ENCODE measurements around the gene GRIA4. TPM values are rescaled to one million over a fixed set of nuclear protein-coding genes. Genes with fewer than 3 reads are reported as not detected.

The GRIA4 gene
- polyA plus RNA-seq, 1 donor from 2014 or later = 6.3 TPM

- no peaks in the 10 kb centered on the region for H3K9me2 ChIP-seq (ENCODE audit: insufficient read depth, low read length)
- no peaks in the 10 kb centered on the region for H3K36me3 ChIP-seq (ENCODE audit: insufficient read depth, low read length)
- H3K79me2 ChIP-seq (replicated peaks; ENCODE audit: insufficient read depth, low read length) = no peaks in the 10 kb centered on the region
- no peak overlapping the region for H3K9ac ChIP-seq (ENCODE audit: low read length)
- no peak overlapping the region for H3K27ac ChIP-seq (ENCODE audit: low read length)
- no peak overlapping the region for H3K4me3 ChIP-seq (ENCODE audit: low read length)
- H3K9me3 ChIP-seq (ENCODE audit: low read length) = no peaks in the 10 kb centered on the region
- no peaks in the 10 kb centered on the region for H4K20me1 ChIP-seq (ENCODE audit: insufficient read depth)
- H2AFZ ChIP-seq (ENCODE audit: low read depth, low read length) = no peak overlapping the region
- no peaks in the 10 kb centered on the region for H3K27me3 ChIP-seq (ENCODE audit: insufficient read depth, low read depth, low read length)
- no peak overlapping the region for H3K4me2 ChIP-seq (ENCODE audit: low read length)
- TF ChIP-seq POLR2AphosphoS5 (IDR thresholded peaks at IDR 0.05) (no peak), SMC3 (conservative IDR thresholded peaks at IDR 0.05; ENCODE audit: poor library complexity) (no peak), EZH2 (IDR thresholded peaks at IDR 0.05; ENCODE audit: borderline replicate concordance, insufficient read depth, low read length, poor library complexity, severe bottlenecking) (no peak), CTCF (IDR thresholded peaks at IDR 0.05; ENCODE audit: poor library complexity, severe bottlenecking) (no peak), MXI1 (conservative IDR thresholded peaks at IDR 0.05; ENCODE audit: poor library complexity, severe bottlenecking) (no peak), TAF1 (IDR thresholded peaks at IDR 0.05; ENCODE audit: low read depth) (no peak), RAD21 (conservative IDR thresholded peaks at IDR 0.05) (no peak), REST (IDR thresholded peaks at IDR 0.05; ENCODE audit: borderline replicate concordance) (no peak), EP300 (conservative IDR thresholded peaks at IDR 0.05; ENCODE audit: poor library complexity, severe bottlenecking) (no peak)
- H3F3A ChIP-seq (ENCODE audit: insufficient read depth, low read length, poor library complexity, severe bottlenecking) = no peaks in the 10 kb centered on the region
Measured at GRCh38 chr11:105665281-105665680, 55.4 kb downstream of the GRIA4 start.

- no peak overlapping the region for H2AFZ ChIP-seq (ENCODE audit: low read depth, low read length)
- H3K27me3 ChIP-seq (ENCODE audit: insufficient read depth, low read depth, low read length) = no peaks in the 10 kb centered on the region
- H3K79me2 ChIP-seq (replicated peaks; ENCODE audit: insufficient read depth, low read length) = no peaks in the 10 kb centered on the region
- H4K20me1 ChIP-seq (ENCODE audit: insufficient read depth) = no peaks in the 10 kb centered on the region
- H3F3A ChIP-seq (ENCODE audit: insufficient read depth, low read length, poor library complexity, severe bottlenecking) = no peaks in the 10 kb centered on the region
- no peak overlapping the region for H3K4me2 ChIP-seq (ENCODE audit: low read length)
- no peak overlapping the region for H3K27ac ChIP-seq (ENCODE audit: low read length)
- H3K9me3 ChIP-seq (ENCODE audit: low read length) = no peaks in the 10 kb centered on the region
- H3K9me2 ChIP-seq (ENCODE audit: insufficient read depth, low read length) = no peaks in the 10 kb centered on the region
- TF ChIP-seq TAF1 (IDR thresholded peaks at IDR 0.05; ENCODE audit: low read depth) = no peak
- no peak for TF ChIP-seq MXI1 (conservative IDR thresholded peaks at IDR 0.05; ENCODE audit: poor library complexity, severe bottlenecking)
- no peak for TF ChIP-seq EZH2 (IDR thresholded peaks at IDR 0.05; ENCODE audit: borderline replicate concordance, insufficient read depth, low read length, poor library complexity, severe bottlenecking)
- no peak for TF ChIP-seq RAD21 (conservative IDR thresholded peaks at IDR 0.05)
- no peak overlapping the region for H3K9ac ChIP-seq (ENCODE audit: low read length)
- no peak overlapping the region for H3K4me3 ChIP-seq (ENCODE audit: low read length)
- H3K36me3 ChIP-seq (ENCODE audit: insufficient read depth, low read length) = no peaks in the 10 kb centered on the region
Measured at GRCh38 chr11:105667441-105667840, 57.6 kb downstream of the GRIA4 start.

All from neural cell (in vitro differentiated cells).